GM23338 (cell line): Measurements from ENCODE around the gene PPP1R13L. TPM values are rescaled to one million over a fixed set of nuclear protein-coding genes. Genes with fewer than 3 reads are reported as not detected.

Experiments
- ATAC-seq: fragments of 200-7000 bp; cut with Tn5 transposase; 3 replicates; pipeline ENCODE4 v1.9.1; 2020
- DNase-seq: peaks from one replicate; pipeline ENCODE4 v3.0.0-alpha.2; 2015; ENCODE audit warnings: low spot score
- H2AFZ ChIP-seq: fragments of 200-600 bp; sonication (generic); 2 replicates; pipeline ENCODE4 v1.8.0; 2016; ENCODE audit warnings: antibody characterized with exemption, mild to moderate bottlenecking, moderate library complexity
- H3F3A ChIP-seq: fragments of 200-600 bp; sonication (generic); replicated peaks from 2 replicates; pipeline ENCODE4 v1.8.0; 2017; ENCODE audit warnings: antibody characterized with exemption, mixed run types, low read depth
- H3K27ac ChIP-seq: fragments of 200-600 bp; sonication (generic); 2 replicates; pipeline ENCODE4 v1.6.1; 2016; ENCODE audit warnings: low read depth
- H3K27me3 ChIP-seq: fragments of 200-600 bp; sonication (generic); 2 replicates; pipeline ENCODE4 v1.8.0; 2016; ENCODE audit warnings: mild to moderate bottlenecking, mixed run types, moderate library complexity; ENCODE audit not compliant: insufficient read depth
- H3K36me3 ChIP-seq: fragments of 200-600 bp; sonication (generic); 2 replicates; pipeline ENCODE4 v1.8.0; 2016; ENCODE audit warnings: mild to moderate bottlenecking; ENCODE audit not compliant: insufficient read depth
- H3K4me1 ChIP-seq: fragments of 200-600 bp; sonication (generic); 2 replicates; pipeline ENCODE4 v1.8.0; 2016; ENCODE audit warnings: mild to moderate bottlenecking, moderate library complexity; ENCODE audit not compliant: insufficient read depth
- H3K4me2 ChIP-seq: fragments of 200-600 bp; sonication (generic); 2 replicates; pipeline ENCODE4 v1.7.1; 2017; ENCODE audit warnings: mixed run types
- H3K4me3 ChIP-seq: fragments of 200-600 bp; sonication (generic); 2 replicates; pipeline ENCODE4 v1.6.1; 2016; ENCODE audit warnings: mixed run types
- H3K79me2 ChIP-seq: fragments of 200-600 bp; sonication (generic); replicated peaks from 2 replicates; pipeline ENCODE4 v1.8.0; 2017; ENCODE audit warnings: mild to moderate bottlenecking; ENCODE audit not compliant: insufficient read depth
- H3K9me2 ChIP-seq: fragments of 200-600 bp; sonication (generic); 2 replicates; pipeline ENCODE4 v1.8.0; 2017; ENCODE audit not compliant: insufficient read depth
- H4K20me1 ChIP-seq: fragments of 200-600 bp; sonication (generic); replicated peaks from 2 replicates; pipeline ENCODE4 v1.8.0; 2017; ENCODE audit warnings: mild to moderate bottlenecking; ENCODE audit not compliant: insufficient read depth
- H3K27ac Mint-ChIP-seq: 2 replicates; pipeline ENCODE4 v1.8.0; 2020; ENCODE audit warnings: inconsistent platforms, mild to moderate bottlenecking, moderate library complexity, mixed read lengths
- H3K27me3 Mint-ChIP-seq: 3 replicates; pipeline ENCODE4 v1.8.0; 2022; ENCODE audit warnings: low read depth, mild to moderate bottlenecking, moderate library complexity, mixed read lengths, inconsistent platforms; ENCODE audit not compliant: insufficient read depth, poor library complexity
- H3K36me3 Mint-ChIP-seq: 3 replicates; pipeline ENCODE4 v1.8.0; 2021; ENCODE audit warnings: low read depth, mild to moderate bottlenecking, inconsistent platforms, moderate library complexity, mixed read lengths
- H3K4me1 Mint-ChIP-seq: 3 replicates; pipeline ENCODE4 v1.8.0; 2020; ENCODE audit warnings: mild to moderate bottlenecking, inconsistent platforms, mixed read lengths
- H3K4me3 Mint-ChIP-seq: 3 replicates; pipeline ENCODE4 v1.8.0; 2021; ENCODE audit warnings: moderate library complexity, mild to moderate bottlenecking, inconsistent platforms, mixed read lengths
- H3K9me3 Mint-ChIP-seq: 3 replicates; pipeline ENCODE4 v1.8.0; 2020; ENCODE audit warnings: moderate library complexity, mild to moderate bottlenecking, inconsistent platforms, mixed read lengths
- CREB1 ChIP-seq: fragments of 250-450 bp; sonication (Bioruptor Pico); IDR thresholded peaks from 2 replicates; pipeline ENCODE4 v1.5.0; 2020; ENCODE audit warnings: low read depth, mild to moderate bottlenecking, moderate library complexity
- CTCF ChIP-seq, 2 experiments: fragments of 200-600 bp in 1 of 2; sonication (generic) in 1 of 2; conservative IDR thresholded peaks; 2 replicates each; pipeline versions ENCODE4 v1.5.1 to v1.6.1; 2016 to 2017; ENCODE audit warnings: antibody characterized with exemption in 2 of 2, low read depth in 2 of 2, mild to moderate bottlenecking in 2 of 2, moderate library complexity in 1 of 2
- ETS1 ChIP-seq: IDR thresholded peaks from 2 replicates; pipeline ENCODE4 v1.6.1; 2016; ENCODE audit warnings: antibody characterized with exemption
- EZH2phosphoT487 ChIP-seq: fragments of 200-600 bp; sonication (generic); IDR thresholded peaks from one replicate; pipeline ENCODE4 v1.8.1; 2018; ENCODE audit warnings: antibody characterized with exemption; ENCODE audit not compliant: unreplicated experiment
- JUNB ChIP-seq: IDR thresholded peaks from one replicate; pipeline ENCODE4 v1.6.1; 2016; ENCODE audit warnings: antibody characterized with exemption; ENCODE audit not compliant: unreplicated experiment
- NANOG ChIP-seq: IDR thresholded peaks from 2 replicates; pipeline ENCODE4 v1.6.1; 2016; ENCODE audit warnings: antibody characterized with exemption, borderline replicate concordance
- POLR2AphosphoS5 ChIP-seq: IDR thresholded peaks from 2 replicates; pipeline ENCODE4 v1.6.1; 2016; ENCODE audit warnings: antibody characterized with exemption, low read depth
- REST ChIP-seq: IDR thresholded peaks from one replicate; pipeline ENCODE4 v1.6.1; 2018; ENCODE audit warnings: antibody characterized with exemption; ENCODE audit not compliant: unreplicated experiment
- STAT1 ChIP-seq: IDR thresholded peaks from one replicate; pipeline ENCODE4 v1.6.1; 2016; ENCODE audit warnings: antibody characterized with exemption; ENCODE audit not compliant: unreplicated experiment
- ZNF462 ChIP-seq: fragments of 250-450 bp; sonication (Bioruptor Pico); IDR thresholded peaks from 2 replicates; pipeline ENCODE4 v1.5.0; 2020; ENCODE audit warnings: mild to moderate bottlenecking, moderate library complexity
- polyA plus RNA-seq: library from polyadenylated mRNA; unstranded; fragments of >200 nt; fragmentation: Nextera tagmentation; extraction: Ambion mirVana; gene quantifications from 2 replicates; pipeline ENCODE4 v1.2.1, GENCODE V29; 2016
- total RNA-seq: library from RNA; depleted of rRNA; stranded (reverse); fragments of >200 nt; shearing (Covaris generic); gene quantifications from 2 replicates; pipeline ENCODE4 v1.2.3, GENCODE V29; 2014

PPP1R13L gene
- total and polyA plus RNA-seq, 2 experiments from 2014 or later, result 9.6 to 15.5 TPM

- no peak for ATAC-seq
- Histone ChIP-seq H3K27me3 (peaks cover 12% of the 10 kb centered on the region), H3K79me2 (no peaks in the 10 kb centered on the region), H4K20me1 (no peaks in the 10 kb centered on the region), H3K4me1 (no peaks in the 10 kb centered on the region), H3K27ac (no peak overlapping the region), H3K9me2 (no peaks in the 10 kb centered on the region), H3K4me3 (no peak overlapping the region), H3F3A (peaks cover 4% of the 10 kb centered on the region; the same call in 1 of the 2 replicates), H3K36me3 (no peaks in the 10 kb centered on the region), H2AFZ (no peak overlapping the region), H3K4me2 (no peak overlapping the region)
- TF ChIP-seq CREB1 (CRISPR knock-in tag) (no peak), ETS1 (no peak), NANOG (no peak), ZNF462 (CRISPR knock-in tag) (no peak), JUNB (no peak), REST (no peak), POLR2AphosphoS5 (no peak), CTCF (conservative IDR thresholded peaks at IDR 0.05; ENCODE audit: low read depth in 2 of 2) (no peak), STAT1 (no peak), EZH2phosphoT487 (no peak)
- H3K4me1 Mint-ChIP-seq, result peaks cover 10% of the 10 kb centered on the region; the same call in 2 of the 3 replicates
- DNase-seq, result no peak
- no peaks in the 10 kb centered on the region for H3K36me3 Mint-ChIP-seq
- H3K4me3 Mint-ChIP-seq, result no peak overlapping the region
- peaks cover 14% of the 10 kb centered on the region for H3K27me3 Mint-ChIP-seq
- no peaks in the 10 kb centered on the region; the same call in 2 of the 3 replicates for H3K9me3 Mint-ChIP-seq
- no peak overlapping the region for H3K27ac Mint-ChIP-seq
These were observed 24.8 kb downstream of the PPP1R13L start for GRCh38 chr19:45380107-45380506.
